WTC11 (cell line): Measurements from ENCODE around the gene SFXN1. TPM values are rescaled to one million over a fixed set of nuclear protein-coding genes. Genes with fewer than 3 reads are reported as not detected.

Source experiments
- ATAC-seq: fragments of 200-7000 bp; cut with Tn5 transposase; 2 replicates; pipeline ENCODE4 v1.10.0; 2021; ENCODE audit warnings: mild to moderate bottlenecking, moderate library complexity
- CTCF ChIA-PET: fragments of 300-600 bp; sonication (Branson Sonifier 250); formaldehyde crosslinking; loops from one replicate; lab custom pipeline; 2021; ENCODE audit warnings: antibody characterized with exemption; lab: Charles Lee
- POLR2A ChIA-PET: fragments of 350-600 bp; sonication (Branson Sonifier 250); formaldehyde crosslinking; loops from one replicate; lab custom pipeline; 2021; ENCODE audit warnings: antibody characterized with exemption; lab: Charles Lee
- DNase-seq: peaks from one replicate; pipeline ENCODE4 v3.0.0; 2021; ENCODE audit warnings: low spot score
- H3K27ac Mint-ChIP-seq: 2 replicates; pipeline ENCODE4 v1.8.0; 2021; ENCODE audit warnings: mixed read lengths
- H3K27me3 Mint-ChIP-seq: 2 replicates; pipeline ENCODE4 v1.8.0; 2021; ENCODE audit warnings: low read depth, mild to moderate bottlenecking, moderate library complexity, mixed read lengths
- H3K36me3 Mint-ChIP-seq: 2 replicates; pipeline ENCODE4 v1.8.0; 2021; ENCODE audit warnings: mixed read lengths
- H3K4me1 Mint-ChIP-seq: 2 replicates; pipeline ENCODE4 v1.8.0; 2022; ENCODE audit warnings: mixed read lengths
- H3K4me3 Mint-ChIP-seq: 2 replicates; pipeline ENCODE4 v1.8.0; 2021; ENCODE audit warnings: mild to moderate bottlenecking, moderate library complexity, mixed read lengths
- H3K9me3 Mint-ChIP-seq: 2 replicates; pipeline ENCODE4 v1.8.0; 2021; ENCODE audit warnings: mixed read lengths
- CDX4 ChIP-seq: fragments of 250-450 bp; sonication (Bioruptor Pico); IDR thresholded peaks from 2 replicates; pipeline ENCODE4 v1.9.0; 2021; ENCODE audit warnings: moderate library complexity, mild to moderate bottlenecking, inconsistent platforms, borderline replicate concordance
- E2F5 ChIP-seq: sonication (generic); formaldehyde crosslinking; IDR thresholded peaks from 2 replicates; pipeline ENCODE4 v1.8.1; 2022; ENCODE audit warnings: mild to moderate bottlenecking, moderate library complexity, missing genetic modification reagents
- ELF4 ChIP-seq: sonication (generic); formaldehyde crosslinking; IDR thresholded peaks from 2 replicates; pipeline ENCODE4 v1.8.1; 2022; ENCODE audit warnings: low read depth, mild to moderate bottlenecking, moderate library complexity, missing genetic modification reagents
- EMX1 ChIP-seq: fragments of 250-450 bp; sonication (Bioruptor Pico); IDR thresholded peaks from 2 replicates; pipeline ENCODE4 v1.8.0; 2021; ENCODE audit warnings: mild to moderate bottlenecking
- ESRRA ChIP-seq: sonication (generic); formaldehyde crosslinking; IDR thresholded peaks from 2 replicates; pipeline ENCODE4 v1.8.1; 2022; ENCODE audit warnings: mild to moderate bottlenecking, missing genetic modification reagents, borderline replicate concordance
- ETV6 ChIP-seq: sonication (generic); formaldehyde crosslinking; IDR thresholded peaks from 2 replicates; pipeline ENCODE4 v1.8.1; 2022; ENCODE audit warnings: mild to moderate bottlenecking, missing genetic modification reagents
- FOXP1 ChIP-seq: sonication (generic); formaldehyde crosslinking; IDR thresholded peaks from 2 replicates; pipeline ENCODE4 v1.8.0; 2022; ENCODE audit warnings: missing genetic modification reagents, mild to moderate bottlenecking, moderate library complexity, borderline replicate concordance
- HMGXB4 ChIP-seq: sonication (generic); formaldehyde crosslinking; IDR thresholded peaks from 2 replicates; pipeline ENCODE4 v1.8.1; 2023; ENCODE audit warnings: mild to moderate bottlenecking, moderate library complexity, missing genetic modification reagents
- MAX ChIP-seq: sonication (generic); formaldehyde crosslinking; IDR thresholded peaks from 2 replicates; pipeline ENCODE4 v1.8.0; 2022; ENCODE audit warnings: mild to moderate bottlenecking, missing genetic modification reagents
- MXD4 ChIP-seq: fragments of 250-450 bp; sonication (Bioruptor Pico); IDR thresholded peaks from 2 replicates; pipeline ENCODE4 v1.8.0; 2021; ENCODE audit warnings: mild to moderate bottlenecking, moderate library complexity, borderline replicate concordance
- NFYB ChIP-seq: sonication (generic); formaldehyde crosslinking; conservative IDR thresholded peaks from 2 replicates; pipeline ENCODE4 v1.8.0; 2022; ENCODE audit warnings: low read depth, missing genetic modification reagents
- PRDM15 ChIP-seq: sonication (generic); formaldehyde crosslinking; IDR thresholded peaks from 2 replicates; pipeline ENCODE4 v1.8.0; 2022; ENCODE audit warnings: missing genetic modification reagents
- RELA ChIP-seq: sonication (generic); formaldehyde crosslinking; IDR thresholded peaks from 2 replicates; pipeline ENCODE4 v1.8.1; 2022; ENCODE audit warnings: missing genetic modification reagents, mild to moderate bottlenecking, borderline replicate concordance
- SMAD4 ChIP-seq: sonication (generic); formaldehyde crosslinking; IDR thresholded peaks from 2 replicates; pipeline ENCODE4 v1.8.0; 2022; ENCODE audit warnings: mild to moderate bottlenecking, missing genetic modification reagents
- STAT6 ChIP-seq: sonication (generic); formaldehyde crosslinking; conservative IDR thresholded peaks from 2 replicates; pipeline ENCODE4 v1.8.1; 2023; ENCODE audit warnings: mild to moderate bottlenecking, low read depth, missing genetic modification reagents, moderate library complexity
- TCF7 ChIP-seq: sonication (generic); formaldehyde crosslinking; IDR thresholded peaks from 2 replicates; pipeline ENCODE4 v1.8.0; 2022; ENCODE audit warnings: mild to moderate bottlenecking, low read depth, missing genetic modification reagents, moderate library complexity
- total RNA-seq: library from RNA; stranded (reverse); gene quantifications from 3 replicates; pipeline ENCODE4 v1.2.3, GENCODE V29; 2021
- TF ChIP-seq, protein P1 (sequence below): sonication (generic); formaldehyde crosslinking; IDR thresholded peaks from 2 replicates; pipeline ENCODE4 v1.8.1; 2023; ENCODE audit warnings: mild to moderate bottlenecking, missing genetic modification reagents, moderate library complexity
- TF ChIP-seq, protein P2 (sequence below): fragments of 200-600 bp; IDR thresholded peaks from 2 replicates; pipeline ENCODE4 v1.8.0; 2022; ENCODE audit warnings: antibody characterized with exemption
- TF ChIP-seq, protein P3 (sequence below): sonication (generic); formaldehyde crosslinking; IDR thresholded peaks from 2 replicates; pipeline ENCODE4 v1.8.1; 2023; ENCODE audit warnings: mild to moderate bottlenecking, missing genetic modification reagents, moderate library complexity
- TF ChIP-seq, protein P4 (sequence below): sonication (generic); formaldehyde crosslinking; IDR thresholded peaks from 2 replicates; pipeline ENCODE4 v1.8.1; 2022; ENCODE audit warnings: low read depth, missing genetic modification reagents, borderline replicate concordance

SFXN1 gene
- total RNA-seq, 1 experiment from 2014 or later, result 82.9 TPM

DNA sequence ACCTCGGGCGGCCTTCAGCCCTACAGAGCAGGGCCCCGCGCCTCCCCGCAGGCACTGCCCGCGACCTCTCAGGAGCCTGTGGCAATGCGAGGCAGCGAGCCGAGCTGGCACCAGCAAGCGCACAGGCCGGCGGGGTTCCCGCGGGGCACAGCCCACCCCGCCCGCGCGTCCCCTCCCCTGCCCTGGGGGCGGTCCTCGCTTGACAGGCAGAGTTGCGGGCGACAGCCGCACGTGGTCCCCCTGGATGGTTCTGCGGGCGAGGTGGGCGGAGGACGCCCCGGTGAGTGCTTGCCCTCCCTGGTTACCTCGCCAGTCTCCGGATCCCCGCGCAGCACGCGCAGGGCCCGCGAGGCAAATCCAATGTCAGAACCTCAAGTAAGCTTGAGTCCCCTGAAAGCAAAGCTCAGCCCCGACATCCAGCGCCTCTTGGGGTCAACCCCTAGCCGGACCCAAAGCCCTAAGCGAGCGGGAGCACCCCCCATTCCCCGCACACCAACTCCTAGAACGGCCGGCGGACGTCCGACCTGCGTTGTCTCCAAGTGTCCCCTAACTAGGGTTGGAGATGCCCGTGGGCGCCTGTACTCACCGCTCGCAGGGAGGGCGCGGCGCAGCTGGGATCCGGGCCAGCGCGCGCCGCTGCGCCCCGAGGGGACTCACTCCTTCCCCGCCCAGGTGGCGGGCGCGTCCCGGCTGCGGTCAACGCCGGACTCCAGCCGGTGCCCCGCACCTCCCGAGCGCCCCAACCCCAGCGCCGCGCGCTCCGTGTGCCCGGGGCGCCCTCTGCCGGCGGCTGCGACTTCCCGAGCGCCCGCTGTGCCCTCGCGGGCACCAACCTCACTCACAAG is 34.1 kb upstream of the SFXN1 start, which contains the start of gene DRD1:
Gene DRD1, minus strand, starts transcription at position 123 of the 845 bp plus-strand sequence. CDS start 1,083 bp downstream, outside the sequence.
- peak; percentile 84 for ATAC-seq
- ChIA-PET CTCF (interaction anchor here (0.6 to 1.4 kb wide), 20 partner anchors 12 to 509 kb away, joined by 3 to 10 read pairs (median 4); no protein-coding TSS in a partner anchor), POLR2A (no interaction called here)
- H3K4me1 Mint-ChIP-seq, result peaks cover 33% of the 10 kb centered on the region
- DNase-seq, result peak; percentile 79
- no peaks in the 10 kb centered on the region for H3K36me3 Mint-ChIP-seq
- no peak within 1 kb of the TSS for H3K27ac Mint-ChIP-seq
- H3K27me3 Mint-ChIP-seq, result peaks cover 63% of the 10 kb centered on the region
- H3K9me3 Mint-ChIP-seq, result no peaks in the 10 kb centered on the region
- H3K4me3 Mint-ChIP-seq, result peak within 1 kb of the TSS; percentile 71
- no peak for TF ChIP-seq STAT6 (CRISPR knock-in tag)
- no peak for TF ChIP-seq CDX4 (CRISPR knock-in tag)
- no peak for TF ChIP-seq ELF4 (CRISPR knock-in tag)
- no peak for TF ChIP-seq E2F5
- TF ChIP-seq MAX (CRISPR knock-in tag), result peak; percentile 70
- no peak for TF ChIP-seq FOXP1
- TF ChIP-seq PRDM15 (CRISPR knock-in tag), result no peak
- TF ChIP-seq ETV6 (CRISPR knock-in tag), result peak; percentile 24; the same call in 1 of the 2 replicates
- TF ChIP-seq HMGXB4 (CRISPR knock-in tag), result peak; percentile 74
- TF ChIP-seq, protein P1, sequence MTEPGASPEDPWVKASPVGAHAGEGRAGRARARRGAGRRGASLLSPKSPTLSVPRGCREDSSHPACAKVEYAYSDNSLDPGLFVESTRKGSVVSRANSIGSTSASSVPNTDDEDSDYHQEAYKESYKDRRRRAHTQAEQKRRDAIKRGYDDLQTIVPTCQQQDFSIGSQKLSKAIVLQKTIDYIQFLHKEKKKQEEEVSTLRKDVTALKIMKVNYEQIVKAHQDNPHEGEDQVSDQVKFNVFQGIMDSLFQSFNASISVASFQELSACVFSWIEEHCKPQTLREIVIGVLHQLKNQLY (CRISPR knock-in tag), result no peak
- TF ChIP-seq EMX1 (CRISPR knock-in tag), result 0 out of 2 replicates have a peak, but pooled peaks have one; percentile 65
- TF ChIP-seq, protein P2, sequence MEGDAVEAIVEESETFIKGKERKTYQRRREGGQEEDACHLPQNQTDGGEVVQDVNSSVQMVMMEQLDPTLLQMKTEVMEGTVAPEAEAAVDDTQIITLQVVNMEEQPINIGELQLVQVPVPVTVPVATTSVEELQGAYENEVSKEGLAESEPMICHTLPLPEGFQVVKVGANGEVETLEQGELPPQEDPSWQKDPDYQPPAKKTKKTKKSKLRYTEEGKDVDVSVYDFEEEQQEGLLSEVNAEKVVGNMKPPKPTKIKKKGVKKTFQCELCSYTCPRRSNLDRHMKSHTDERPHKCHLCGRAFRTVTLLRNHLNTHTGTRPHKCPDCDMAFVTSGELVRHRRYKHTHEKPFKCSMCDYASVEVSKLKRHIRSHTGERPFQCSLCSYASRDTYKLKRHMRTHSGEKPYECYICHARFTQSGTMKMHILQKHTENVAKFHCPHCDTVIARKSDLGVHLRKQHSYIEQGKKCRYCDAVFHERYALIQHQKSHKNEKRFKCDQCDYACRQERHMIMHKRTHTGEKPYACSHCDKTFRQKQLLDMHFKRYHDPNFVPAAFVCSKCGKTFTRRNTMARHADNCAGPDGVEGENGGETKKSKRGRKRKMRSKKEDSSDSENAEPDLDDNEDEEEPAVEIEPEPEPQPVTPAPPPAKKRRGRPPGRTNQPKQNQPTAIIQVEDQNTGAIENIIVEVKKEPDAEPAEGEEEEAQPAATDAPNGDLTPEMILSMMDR, result peak; percentile 87
- no peak for TF ChIP-seq MXD4 (CRISPR knock-in tag)
- no peak for TF ChIP-seq NFYB (CRISPR knock-in tag)
- no peak for TF ChIP-seq RELA (CRISPR knock-in tag)
- no peak for TF ChIP-seq SMAD4 (CRISPR knock-in tag)
- TF ChIP-seq ESRRA (CRISPR knock-in tag), result 0 out of 2 replicates have a peak, but pooled peaks have one; percentile 50
- TF ChIP-seq TCF7 (CRISPR knock-in tag), result no peak
- TF ChIP-seq, protein P3, sequence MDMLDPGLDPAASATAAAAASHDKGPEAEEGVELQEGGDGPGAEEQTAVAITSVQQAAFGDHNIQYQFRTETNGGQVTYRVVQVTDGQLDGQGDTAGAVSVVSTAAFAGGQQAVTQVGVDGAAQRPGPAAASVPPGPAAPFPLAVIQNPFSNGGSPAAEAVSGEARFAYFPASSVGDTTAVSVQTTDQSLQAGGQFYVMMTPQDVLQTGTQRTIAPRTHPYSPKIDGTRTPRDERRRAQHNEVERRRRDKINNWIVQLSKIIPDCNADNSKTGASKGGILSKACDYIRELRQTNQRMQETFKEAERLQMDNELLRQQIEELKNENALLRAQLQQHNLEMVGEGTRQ (CRISPR knock-in tag), result peak; percentile 45
- TF ChIP-seq, protein P4, sequence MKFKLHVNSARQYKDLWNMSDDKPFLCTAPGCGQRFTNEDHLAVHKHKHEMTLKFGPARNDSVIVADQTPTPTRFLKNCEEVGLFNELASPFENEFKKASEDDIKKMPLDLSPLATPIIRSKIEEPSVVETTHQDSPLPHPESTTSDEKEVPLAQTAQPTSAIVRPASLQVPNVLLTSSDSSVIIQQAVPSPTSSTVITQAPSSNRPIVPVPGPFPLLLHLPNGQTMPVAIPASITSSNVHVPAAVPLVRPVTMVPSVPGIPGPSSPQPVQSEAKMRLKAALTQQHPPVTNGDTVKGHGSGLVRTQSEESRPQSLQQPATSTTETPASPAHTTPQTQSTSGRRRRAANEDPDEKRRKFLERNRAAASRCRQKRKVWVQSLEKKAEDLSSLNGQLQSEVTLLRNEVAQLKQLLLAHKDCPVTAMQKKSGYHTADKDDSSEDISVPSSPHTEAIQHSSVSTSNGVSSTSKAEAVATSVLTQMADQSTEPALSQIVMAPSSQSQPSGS (CRISPR knock-in tag), result no peak
